MM.1S (cell line): ENCODE data around the gene SCN10A.

ENCODE experiments used
- DNase-seq: peaks from one replicate; pipeline ENCODE4 v3.0.0-alpha.2; 2015
- H2AFZ ChIP-seq: fragments of 300-600 bp; sonication (generic); 2 replicates; pipeline ENCODE4 v1.6.0; 2016; ENCODE audit warnings: antibody characterized with exemption, low read length
- H3F3A ChIP-seq: fragments of 300-600 bp; sonication (generic); 2 replicates; pipeline ENCODE4 v1.6.1; 2016; ENCODE audit warnings: mild to moderate bottlenecking, antibody characterized with exemption, low read length, moderate library complexity, mixed read lengths; ENCODE audit not compliant: insufficient read depth
- H3K27ac ChIP-seq: fragments of 300-600 bp; sonication (generic); 2 replicates; pipeline ENCODE4 v1.5.1; 2016; ENCODE audit warnings: mild to moderate bottlenecking, low read length
- H3K27me3 ChIP-seq: fragments of 300-600 bp; sonication (generic); replicated peaks from 2 replicates; pipeline ENCODE4 v1.6.0; 2016; ENCODE audit warnings: low read length; ENCODE audit not compliant: insufficient read depth
- H3K36me3 ChIP-seq: fragments of 300-600 bp; sonication (generic); replicated peaks from 2 replicates; pipeline ENCODE4 v1.6.1; 2016; ENCODE audit warnings: mild to moderate bottlenecking, low read length, mixed read lengths; ENCODE audit not compliant: insufficient read depth
- H3K4me1 ChIP-seq: fragments of 300-600 bp; sonication (generic); 2 replicates; pipeline ENCODE4 v1.6.1; 2016; ENCODE audit warnings: low read length, mixed read lengths
- H3K4me2 ChIP-seq: fragments of 300-600 bp; sonication (generic); 2 replicates; pipeline ENCODE4 v1.6.0; 2016; ENCODE audit warnings: low read depth, low read length
- H3K4me3 ChIP-seq: fragments of 300-600 bp; sonication (generic); 2 replicates; pipeline ENCODE4 v1.5.1; 2016; ENCODE audit warnings: low read length, mixed read lengths
- H3K79me2 ChIP-seq: fragments of 300-600 bp; sonication (generic); 2 replicates; pipeline ENCODE4 v1.6.1; 2016; ENCODE audit warnings: mixed run types, low read length, mixed read lengths
- H3K9ac ChIP-seq: fragments of 300-600 bp; sonication (generic); 2 replicates; pipeline ENCODE4 v1.6.1; 2016; ENCODE audit warnings: low read length, mixed read lengths
- H3K9me2 ChIP-seq: fragments of 300-600 bp; sonication (generic); replicated peaks from 2 replicates; pipeline ENCODE4 v1.6.1; 2016; ENCODE audit warnings: mild to moderate bottlenecking, low read length, mixed read lengths; ENCODE audit not compliant: insufficient read depth
- H3K9me3 ChIP-seq: fragments of 300-600 bp; sonication (generic); replicated peaks from 2 replicates; pipeline ENCODE4 v1.6.1; 2016; ENCODE audit warnings: mild to moderate bottlenecking, low read length, mixed read lengths; ENCODE audit not compliant: insufficient read depth
- H4K20me1 ChIP-seq: fragments of 300-600 bp; sonication (generic); 2 replicates; pipeline ENCODE4 v1.6.1; 2016; ENCODE audit warnings: mild to moderate bottlenecking, low read length, moderate library complexity, mixed read lengths; ENCODE audit not compliant: insufficient read depth
- EZH2 ChIP-seq: fragments of 300-600 bp; sonication (generic); optimal IDR thresholded peaks from 2 replicates; pipeline ENCODE3; 2017; ENCODE audit warnings: low read depth, mild to moderate bottlenecking, antibody characterized with exemption, low read length, mixed read lengths
- EZH2phosphoT487 ChIP-seq: fragments of 300-600 bp; sonication (generic); IDR thresholded peaks from 2 replicates; pipeline ENCODE4 v1.6.1; 2018; ENCODE audit warnings: antibody characterized with exemption, low read length
- TF ChIP-seq, protein P1 (sequence below): fragments of 300-600 bp; sonication (generic); IDR thresholded peaks from 2 replicates; pipeline ENCODE4 v1.5.1; 2016; ENCODE audit warnings: antibody characterized with exemption, low read length, mixed read lengths

SCN10A gene

DNA sequence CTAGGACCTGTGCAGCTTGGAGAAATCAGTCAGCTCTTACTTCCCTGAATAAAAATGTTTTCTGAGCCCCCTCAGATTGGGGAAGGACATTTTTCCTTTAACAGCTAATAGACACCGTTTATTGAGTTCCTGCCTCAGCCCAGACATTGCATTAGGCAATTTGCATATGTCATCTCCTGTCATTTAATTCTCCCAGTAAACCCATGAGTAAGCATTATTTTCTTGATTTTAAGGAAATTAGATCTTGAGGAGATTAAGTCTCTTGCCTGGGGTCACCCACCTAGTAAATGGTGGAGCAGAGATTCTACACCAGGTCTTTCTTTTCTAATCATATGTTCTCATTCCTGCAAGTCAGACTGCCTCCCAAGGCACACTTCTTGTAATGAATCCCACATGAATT lies 88.0 kb downstream of the SCN10A start:
- Histone ChIP-seq H3K4me3 (no peak overlapping the region), H4K20me1 (no peaks in the 10 kb centered on the region), H3K9me3 (no peaks in the 10 kb centered on the region), H3K4me1 (no peaks in the 10 kb centered on the region), H3K79me2 (no peaks in the 10 kb centered on the region), H3K27ac (no peak overlapping the region), H3K9ac (no peak overlapping the region), H3K36me3 (no peaks in the 10 kb centered on the region), H3F3A (no peaks in the 10 kb centered on the region), H3K4me2 (no peak overlapping the region), H2AFZ (no peak overlapping the region), H3K9me2 (no peaks in the 10 kb centered on the region), H3K27me3 (no peaks in the 10 kb centered on the region)
- no peak for DNase-seq
- TF ChIP-seq, protein P1, sequence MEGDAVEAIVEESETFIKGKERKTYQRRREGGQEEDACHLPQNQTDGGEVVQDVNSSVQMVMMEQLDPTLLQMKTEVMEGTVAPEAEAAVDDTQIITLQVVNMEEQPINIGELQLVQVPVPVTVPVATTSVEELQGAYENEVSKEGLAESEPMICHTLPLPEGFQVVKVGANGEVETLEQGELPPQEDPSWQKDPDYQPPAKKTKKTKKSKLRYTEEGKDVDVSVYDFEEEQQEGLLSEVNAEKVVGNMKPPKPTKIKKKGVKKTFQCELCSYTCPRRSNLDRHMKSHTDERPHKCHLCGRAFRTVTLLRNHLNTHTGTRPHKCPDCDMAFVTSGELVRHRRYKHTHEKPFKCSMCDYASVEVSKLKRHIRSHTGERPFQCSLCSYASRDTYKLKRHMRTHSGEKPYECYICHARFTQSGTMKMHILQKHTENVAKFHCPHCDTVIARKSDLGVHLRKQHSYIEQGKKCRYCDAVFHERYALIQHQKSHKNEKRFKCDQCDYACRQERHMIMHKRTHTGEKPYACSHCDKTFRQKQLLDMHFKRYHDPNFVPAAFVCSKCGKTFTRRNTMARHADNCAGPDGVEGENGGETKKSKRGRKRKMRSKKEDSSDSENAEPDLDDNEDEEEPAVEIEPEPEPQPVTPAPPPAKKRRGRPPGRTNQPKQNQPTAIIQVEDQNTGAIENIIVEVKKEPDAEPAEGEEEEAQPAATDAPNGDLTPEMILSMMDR: no peak

DNA sequence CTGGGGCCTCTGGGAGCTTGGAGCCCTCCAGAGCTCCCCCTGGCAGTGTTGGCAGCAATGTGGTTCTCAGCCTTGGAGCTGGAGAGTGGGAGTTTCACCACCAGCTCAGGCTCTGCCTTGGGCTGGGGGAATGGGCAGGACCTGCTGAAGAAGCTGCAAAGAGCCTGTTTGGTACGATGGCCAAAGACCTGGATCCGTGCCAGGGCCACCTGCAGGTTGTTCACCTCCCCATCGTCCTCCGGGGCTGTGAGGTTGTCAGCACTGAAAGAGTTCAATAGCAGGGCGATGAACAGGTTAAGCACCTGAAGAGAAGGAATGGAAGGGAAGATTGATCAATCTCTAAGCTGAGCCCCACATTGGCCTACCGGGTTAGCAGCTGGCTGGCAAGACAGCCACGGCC lies 89.3 kb downstream of the SCN10A start:
- Histone ChIP-seq H3K9ac (no peak overlapping the region), H3K27ac (no peak overlapping the region), H3K27me3 (no peaks in the 10 kb centered on the region), H3K4me2 (no peak overlapping the region), H3K4me1 (no peaks in the 10 kb centered on the region), H2AFZ (no peak overlapping the region), H3K36me3 (no peaks in the 10 kb centered on the region), H4K20me1 (no peaks in the 10 kb centered on the region), H3K79me2 (no peaks in the 10 kb centered on the region), H3K9me3 (no peaks in the 10 kb centered on the region), H3K9me2 (no peaks in the 10 kb centered on the region), H3K4me3 (no peak overlapping the region), H3F3A (no peaks in the 10 kb centered on the region)
- TF ChIP-seq EZH2phosphoT487 (no peak), EZH2 (no peak)
- TF ChIP-seq, protein P1: no peak
- no peak for DNase-seq

DNA sequence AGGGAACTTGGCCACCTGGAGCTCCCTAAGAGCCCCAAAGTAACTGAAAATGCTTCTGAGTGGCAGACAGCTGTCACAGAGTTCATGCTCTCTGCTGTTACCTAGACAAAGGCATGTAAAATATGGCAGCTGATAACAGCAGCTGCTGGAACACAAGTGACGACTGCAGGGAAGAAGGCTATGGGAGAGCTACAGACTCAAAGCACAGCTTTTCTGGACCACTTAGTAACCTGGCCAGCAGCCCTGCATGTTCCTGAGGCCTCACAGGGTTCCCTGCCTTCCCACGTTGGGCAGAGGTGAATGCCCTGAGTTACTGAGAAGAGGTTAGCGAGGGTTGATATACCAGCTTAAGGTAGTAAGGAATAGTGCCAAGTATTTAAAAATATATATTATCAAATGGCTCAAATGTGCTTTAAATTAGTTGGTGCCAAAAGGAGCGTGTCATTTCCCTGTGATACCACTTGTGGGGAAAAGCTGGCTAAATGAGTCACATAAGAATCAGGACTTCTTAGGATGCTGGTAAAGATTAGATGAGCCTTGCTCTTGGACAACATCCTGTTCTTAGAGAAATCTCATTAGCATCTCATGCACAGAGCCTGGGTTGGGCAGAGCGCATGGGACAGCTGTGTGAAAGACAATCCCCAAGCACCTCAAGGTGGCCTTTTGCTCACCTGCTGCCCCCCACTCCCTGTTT lies 90.1 kb downstream of the SCN10A start:
- no peaks in the 10 kb centered on the region for H3K9me3 ChIP-seq
- H3K27ac ChIP-seq: no peak overlapping the region
- no peaks in the 10 kb centered on the region for H4K20me1 ChIP-seq
- no peak overlapping the region for H3K9ac ChIP-seq
- no peaks in the 10 kb centered on the region for H3K36me3 ChIP-seq
- no peaks in the 10 kb centered on the region for H3K4me1 ChIP-seq
- TF ChIP-seq EZH2phosphoT487 (no peak), EZH2 (no peak)
- TF ChIP-seq, protein P1: no peak
- no peak overlapping the region for H3K4me2 ChIP-seq
- DNase-seq: no peak
- H3F3A ChIP-seq: no peaks in the 10 kb centered on the region
- H3K9me2 ChIP-seq: no peaks in the 10 kb centered on the region
- no peaks in the 10 kb centered on the region for H3K27me3 ChIP-seq
- no peaks in the 10 kb centered on the region for H3K79me2 ChIP-seq
- H3K4me3 ChIP-seq: no peak overlapping the region
- H2AFZ ChIP-seq: no peak overlapping the region
